Body of pancreas (tissue), 4 donors: ENCODE results near the gene MKKS.

ENCODE experiments used
- POLR2A ChIP-seq, 3 donors: fragments of 450-650 bp; IDR thresholded peaks; one replicate each; pipeline ENCODE4 v1.6.1; 2016; ENCODE audit warnings: antibody characterized with exemption in 3 of 3, mild to moderate bottlenecking in 2 of 3
- TF ChIP-seq, protein P1 (sequence below), 7 experiments: fragments of 450-650 bp in 4 of 7; fragments of 200-600 bp in 3 of 7; sonication (generic) in 3 of 7; IDR thresholded peaks; one replicate each; pipeline ENCODE4 v1.5.1; 2016 to 2019; ENCODE audit warnings: antibody characterized with exemption in 7 of 7

GRCh38 chr20:10371467-10371866 lies 62.6 kb downstream of the MKKS start:
- no peak for TF ChIP-seq POLR2A (IDR thresholded peaks at IDR 0.05)
- TF ChIP-seq, protein P1, sequence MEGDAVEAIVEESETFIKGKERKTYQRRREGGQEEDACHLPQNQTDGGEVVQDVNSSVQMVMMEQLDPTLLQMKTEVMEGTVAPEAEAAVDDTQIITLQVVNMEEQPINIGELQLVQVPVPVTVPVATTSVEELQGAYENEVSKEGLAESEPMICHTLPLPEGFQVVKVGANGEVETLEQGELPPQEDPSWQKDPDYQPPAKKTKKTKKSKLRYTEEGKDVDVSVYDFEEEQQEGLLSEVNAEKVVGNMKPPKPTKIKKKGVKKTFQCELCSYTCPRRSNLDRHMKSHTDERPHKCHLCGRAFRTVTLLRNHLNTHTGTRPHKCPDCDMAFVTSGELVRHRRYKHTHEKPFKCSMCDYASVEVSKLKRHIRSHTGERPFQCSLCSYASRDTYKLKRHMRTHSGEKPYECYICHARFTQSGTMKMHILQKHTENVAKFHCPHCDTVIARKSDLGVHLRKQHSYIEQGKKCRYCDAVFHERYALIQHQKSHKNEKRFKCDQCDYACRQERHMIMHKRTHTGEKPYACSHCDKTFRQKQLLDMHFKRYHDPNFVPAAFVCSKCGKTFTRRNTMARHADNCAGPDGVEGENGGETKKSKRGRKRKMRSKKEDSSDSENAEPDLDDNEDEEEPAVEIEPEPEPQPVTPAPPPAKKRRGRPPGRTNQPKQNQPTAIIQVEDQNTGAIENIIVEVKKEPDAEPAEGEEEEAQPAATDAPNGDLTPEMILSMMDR (IDR thresholded peaks at IDR 0.05), result no peak
